ENCODE results near the gene LBX2. TPM values are rescaled to one million over a fixed set of nuclear protein-coding genes. Genes with fewer than 3 reads are reported as not detected.

Gene LBX2
- polyA plus RNA-seq, 1 of the 3 experiments (the other 2 are of a cell fraction): 0.03 TPM

- TF ChIP-seq, protein P1, sequence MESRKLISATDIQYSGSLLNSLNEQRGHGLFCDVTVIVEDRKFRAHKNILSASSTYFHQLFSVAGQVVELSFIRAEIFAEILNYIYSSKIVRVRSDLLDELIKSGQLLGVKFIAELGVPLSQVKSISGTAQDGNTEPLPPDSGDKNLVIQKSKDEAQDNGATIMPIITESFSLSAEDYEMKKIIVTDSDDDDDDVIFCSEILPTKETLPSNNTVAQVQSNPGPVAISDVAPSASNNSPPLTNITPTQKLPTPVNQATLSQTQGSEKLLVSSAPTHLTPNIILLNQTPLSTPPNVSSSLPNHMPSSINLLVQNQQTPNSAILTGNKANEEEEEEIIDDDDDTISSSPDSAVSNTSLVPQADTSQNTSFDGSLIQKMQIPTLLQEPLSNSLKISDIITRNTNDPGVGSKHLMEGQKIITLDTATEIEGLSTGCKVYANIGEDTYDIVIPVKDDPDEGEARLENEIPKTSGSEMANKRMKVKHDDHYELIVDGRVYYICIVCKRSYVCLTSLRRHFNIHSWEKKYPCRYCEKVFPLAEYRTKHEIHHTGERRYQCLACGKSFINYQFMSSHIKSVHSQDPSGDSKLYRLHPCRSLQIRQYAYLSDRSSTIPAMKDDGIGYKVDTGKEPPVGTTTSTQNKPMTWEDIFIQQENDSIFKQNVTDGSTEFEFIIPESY (IDR thresholded peaks at IDR 0.05; ENCODE audit: borderline replicate concordance, low read depth): peak; percentile 20; the same call in 1 of the 2 replicates
- peak; percentile 86 for TF ChIP-seq IRF3 (IDR thresholded peaks at IDR 0.05; ENCODE audit: low read depth, low read length)
- no peak for TF ChIP-seq TCF12 (IDR thresholded peaks at IDR 0.05)
- TF ChIP-seq RAD21 (IDR thresholded peaks at IDR 0.05; ENCODE audit: low read length): no peak
- peak; percentile 55 for TF ChIP-seq TAF1 (IDR thresholded peaks at IDR 0.05; ENCODE audit: borderline replicate concordance, low read depth, low read length)
- no peak for TF ChIP-seq EZH2phosphoT487 (IDR thresholded peaks at IDR 0.05; ENCODE audit: borderline replicate concordance, low read depth)
- TF ChIP-seq CHD2 (IDR thresholded peaks at IDR 0.05; ENCODE audit: low read length, partially characterized antibody): peak; percentile 86
- TF ChIP-seq FOXM1 (IDR thresholded peaks at IDR 0.05; ENCODE audit: low read depth): no peak
Observed at GRCh38 chr2:74458132-74458937, 41.1 kb downstream of the LBX2 start, which contains the start of gene WBP1 (continued).

GRCh38 chr2:74457549-74458131, 41.8 kb downstream of the LBX2 start:
- H2AFZ ChIP-seq (ENCODE audit: low read depth): peak overlapping the region; percentile 60
- peak overlapping the region; percentile 95 for H3K4me2 ChIP-seq
- H3K36me3 ChIP-seq (replicated peaks in 1 of 2; ENCODE audit: control insufficient read depth in 1 of 2, insufficient read depth in 2 of 2, low read length in 1 of 2): peaks cover 0 to 27% of the 10 kb centered on the region in 2 experiments
- H3F3A ChIP-seq (replicated peaks; ENCODE audit: insufficient read depth): peaks cover 13% of the 10 kb centered on the region
- peak; percentile 76 for DNase-seq
- no peaks in the 10 kb centered on the region for H3K9me2 ChIP-seq
- POLR2A ChIA-PET: interaction anchor here (1.0 to 5.9 kb wide), 15 partner anchors 7 to 96 kb away, joined by 3 to 60 read pairs (median 5); partner anchors contain the start of genes AUP1, C2orf81, CCDC142 and HTRA2
- CTCF ChIA-PET: interaction anchor here (0.5 to 2.8 kb wide), 10 partner anchors 9 to 208 kb away, joined by 3 to 10 read pairs (median 4); partner anchors contain the start of genes CCDC142, PCGF1 and TTC31
- H3K9me3 ChIP-seq: no peaks in the 10 kb centered on the region
- H3K79me2 ChIP-seq (ENCODE audit: insufficient read depth): peaks cover 29% of the 10 kb centered on the region
- H3K27me3 ChIP-seq (ENCODE audit: insufficient read depth): no peaks in the 10 kb centered on the region
- peaks cover 14 to 31% of the 10 kb centered on the region in 2 experiments; a peak in 3 of 4 replicates for H3K4me1 ChIP-seq (ENCODE audit: control insufficient read depth in 1 of 2, insufficient read depth in 2 of 2, low read depth in 1 of 2, low read length in 1 of 2)
- 1% methylated on average over 30 of the region's 46 CpGs for WGBS (ENCODE audit: low lambda C conversion rate)
- H3K27ac ChIP-seq (ENCODE audit: low read depth in 2 of 2, low read length in 1 of 2): peak overlapping the region; percentile 69 to 99; a peak in 3 of 4 replicates
- H3K4me3 ChIP-seq (ENCODE audit: low read depth in 2 of 2, low read length in 1 of 2): peak overlapping the region; percentile 68 to 70
- H3K9ac ChIP-seq: peak overlapping the region; percentile 68
- no peaks in the 10 kb centered on the region for H4K20me1 ChIP-seq (ENCODE audit: insufficient read depth)
- no peak; a peak in 1 of 4 replicates for TF ChIP-seq EP300 (IDR thresholded peaks at IDR 0.05; ENCODE audit: borderline replicate concordance in 1 of 2, low read depth in 1 of 2, low read length in 1 of 2)
- TF ChIP-seq TAF1 (IDR thresholded peaks at IDR 0.05; ENCODE audit: borderline replicate concordance, low read depth, low read length): 0 out of 2 replicates have a peak, but pooled peaks have one; percentile 7
- no peak for TF ChIP-seq RAD21 (IDR thresholded peaks at IDR 0.05; ENCODE audit: low read length)
- TF ChIP-seq FOSL2 (IDR thresholded peaks at IDR 0.05; ENCODE audit: borderline replicate concordance, low read depth): no peak
- TF ChIP-seq, protein P1 (IDR thresholded peaks at IDR 0.05; ENCODE audit: borderline replicate concordance, low read depth): 0 out of 2 replicates have a peak, but pooled peaks have one; percentile 38
- no peak for TF ChIP-seq TEAD4 (IDR thresholded peaks at IDR 0.05; ENCODE audit: borderline replicate concordance, insufficient read depth)
- no peak for TF ChIP-seq JUND (IDR thresholded peaks at IDR 0.05)
- no peak for TF ChIP-seq YY1 (IDR thresholded peaks at IDR 0.05; ENCODE audit: low read depth)
- TF ChIP-seq MEF2A (IDR thresholded peaks at IDR 0.05; ENCODE audit: borderline replicate concordance, low read depth): no peak
- TF ChIP-seq RCOR1 (IDR thresholded peaks at IDR 0.05; ENCODE audit: low read length): no peak
- no peak for TF ChIP-seq FOXM1 (IDR thresholded peaks at IDR 0.05; ENCODE audit: low read depth)
- TF ChIP-seq ELF1 (IDR thresholded peaks at IDR 0.05): peak; percentile 21; the same call in 1 of the 2 replicates
- TF ChIP-seq GABPA (IDR thresholded peaks at IDR 0.05; ENCODE audit: low read depth): 0 out of 2 replicates have a peak, but pooled peaks have one; percentile 29
- TF ChIP-seq NFIC (IDR thresholded peaks at IDR 0.05; ENCODE audit: borderline replicate concordance): no peak; the same call in 1 of the 2 replicates
- TF ChIP-seq, protein P2, sequence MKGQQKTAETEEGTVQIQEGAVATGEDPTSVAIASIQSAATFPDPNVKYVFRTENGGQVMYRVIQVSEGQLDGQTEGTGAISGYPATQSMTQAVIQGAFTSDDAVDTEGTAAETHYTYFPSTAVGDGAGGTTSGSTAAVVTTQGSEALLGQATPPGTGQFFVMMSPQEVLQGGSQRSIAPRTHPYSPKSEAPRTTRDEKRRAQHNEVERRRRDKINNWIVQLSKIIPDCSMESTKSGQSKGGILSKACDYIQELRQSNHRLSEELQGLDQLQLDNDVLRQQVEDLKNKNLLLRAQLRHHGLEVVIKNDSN (IDR thresholded peaks at IDR 0.05; ENCODE audit: borderline replicate concordance, low read depth): no peak
- TF ChIP-seq SIN3A (IDR thresholded peaks at IDR 0.05; ENCODE audit: borderline replicate concordance, low read depth, low read length): no peak
- peak; percentile 33; the same call in 1 of the 2 replicates for TF ChIP-seq TCF12 (IDR thresholded peaks at IDR 0.05)
- no peak for TF ChIP-seq IRF3 (IDR thresholded peaks at IDR 0.05; ENCODE audit: low read depth, low read length)
- TF ChIP-seq POLR2AphosphoS5 (IDR thresholded peaks at IDR 0.05; ENCODE audit: low read depth, low read length): peak; percentile 59
